Measurements from ENCODE around the gene PPA2.
"Not testable (repeated sequence)": the region's sequence is repeated elsewhere in the genome, so short reads cannot be mapped to it uniquely, and the experiment has no call there.

PPA2 gene

DNA sequence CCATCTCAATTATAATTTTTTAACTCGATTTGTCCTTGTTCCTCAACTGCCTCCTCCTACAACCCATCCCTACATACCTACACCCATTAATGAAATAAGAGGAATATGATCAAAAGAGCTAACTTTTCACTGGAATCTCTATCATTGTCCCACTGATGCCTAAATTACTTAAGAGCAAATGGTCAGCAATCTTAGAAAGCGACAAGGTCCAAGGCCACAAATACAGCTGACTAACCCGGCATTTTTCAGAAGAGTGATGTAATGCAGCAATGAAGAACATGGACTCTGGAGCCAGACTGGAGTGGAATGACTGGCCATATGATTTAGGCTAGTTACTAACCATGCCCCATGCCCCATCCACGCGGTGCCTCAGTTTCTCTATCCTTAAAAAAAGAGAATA lies 56.2 kb downstream of the PPA2 start:
- no peak for DNase-seq (ENCODE audit: low read depth in 1 of 2, low spot score in 1 of 2)
- Histone ChIP-seq H3K4me3 (replicated peaks; ENCODE audit: insufficient read depth, low read length) (no peak overlapping the region), H3K27ac (replicated peaks) (no peak overlapping the region), H3K27me3 (ENCODE audit: insufficient read depth, poor library complexity, severe bottlenecking) (no peaks in the 10 kb centered on the region)
- TF ChIP-seq GABPA (IDR thresholded peaks at IDR 0.05; ENCODE audit: low read depth) (no peak), POLR2AphosphoS5 (IDR thresholded peaks at IDR 0.05; ENCODE audit: low read depth) (no peak), SPI1 (IDR thresholded peaks at IDR 0.05; ENCODE audit: borderline replicate concordance, low read depth) (no peak), CTCF (IDR thresholded peaks at IDR 0.05; ENCODE audit: insufficient read depth, low read length) (no peak)
- TF ChIP-seq, protein P1, sequence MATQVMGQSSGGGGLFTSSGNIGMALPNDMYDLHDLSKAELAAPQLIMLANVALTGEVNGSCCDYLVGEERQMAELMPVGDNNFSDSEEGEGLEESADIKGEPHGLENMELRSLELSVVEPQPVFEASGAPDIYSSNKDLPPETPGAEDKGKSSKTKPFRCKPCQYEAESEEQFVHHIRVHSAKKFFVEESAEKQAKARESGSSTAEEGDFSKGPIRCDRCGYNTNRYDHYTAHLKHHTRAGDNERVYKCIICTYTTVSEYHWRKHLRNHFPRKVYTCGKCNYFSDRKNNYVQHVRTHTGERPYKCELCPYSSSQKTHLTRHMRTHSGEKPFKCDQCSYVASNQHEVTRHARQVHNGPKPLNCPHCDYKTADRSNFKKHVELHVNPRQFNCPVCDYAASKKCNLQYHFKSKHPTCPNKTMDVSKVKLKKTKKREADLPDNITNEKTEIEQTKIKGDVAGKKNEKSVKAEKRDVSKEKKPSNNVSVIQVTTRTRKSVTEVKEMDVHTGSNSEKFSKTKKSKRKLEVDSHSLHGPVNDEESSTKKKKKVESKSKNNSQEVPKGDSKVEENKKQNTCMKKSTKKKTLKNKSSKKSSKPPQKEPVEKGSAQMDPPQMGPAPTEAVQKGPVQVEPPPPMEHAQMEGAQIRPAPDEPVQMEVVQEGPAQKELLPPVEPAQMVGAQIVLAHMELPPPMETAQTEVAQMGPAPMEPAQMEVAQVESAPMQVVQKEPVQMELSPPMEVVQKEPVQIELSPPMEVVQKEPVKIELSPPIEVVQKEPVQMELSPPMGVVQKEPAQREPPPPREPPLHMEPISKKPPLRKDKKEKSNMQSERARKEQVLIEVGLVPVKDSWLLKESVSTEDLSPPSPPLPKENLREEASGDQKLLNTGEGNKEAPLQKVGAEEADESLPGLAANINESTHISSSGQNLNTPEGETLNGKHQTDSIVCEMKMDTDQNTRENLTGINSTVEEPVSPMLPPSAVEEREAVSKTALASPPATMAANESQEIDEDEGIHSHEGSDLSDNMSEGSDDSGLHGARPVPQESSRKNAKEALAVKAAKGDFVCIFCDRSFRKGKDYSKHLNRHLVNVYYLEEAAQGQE (IDR thresholded peaks at IDR 0.05; ENCODE audit: insufficient replicate concordance, low read depth): no peak

DNA sequence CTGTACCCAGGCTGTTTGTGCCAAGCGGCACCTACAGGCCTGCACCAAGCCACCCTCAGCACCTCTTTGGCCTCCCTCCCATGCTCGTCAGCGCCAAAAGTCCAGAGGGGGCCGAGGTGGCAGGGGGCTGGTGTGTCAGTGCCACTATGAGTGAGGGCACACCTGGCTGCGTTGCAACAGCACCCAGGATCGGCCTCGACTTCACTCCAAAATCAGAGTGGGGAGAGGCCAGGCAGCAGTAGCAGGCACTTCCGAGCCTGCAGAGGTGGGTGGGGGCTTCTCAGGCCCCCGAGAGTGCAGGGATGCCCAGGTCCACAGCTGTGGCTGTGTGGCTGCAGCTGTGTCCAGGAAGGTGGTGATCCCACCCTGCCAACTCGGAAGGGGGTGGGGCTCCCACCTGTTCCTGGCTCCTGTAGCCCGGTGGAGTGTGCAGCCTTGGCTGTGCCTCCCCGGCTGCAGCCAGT lies 58.5 kb downstream of the PPA2 start:
- no peak for TF ChIP-seq CTCF (IDR thresholded peaks at IDR 0.05; ENCODE audit: insufficient read depth, low read length)
- TF ChIP-seq POLR2AphosphoS5 (IDR thresholded peaks at IDR 0.05; ENCODE audit: low read depth): no peak
- TF ChIP-seq, protein P1 (IDR thresholded peaks at IDR 0.05; ENCODE audit: insufficient replicate concordance, low read depth): no peak
- TF ChIP-seq SPI1 (IDR thresholded peaks at IDR 0.05; ENCODE audit: borderline replicate concordance, low read depth): no peak
- TF ChIP-seq GABPA (IDR thresholded peaks at IDR 0.05; ENCODE audit: low read depth): no peak
- no peaks in the 10 kb centered on the region for H3K27me3 ChIP-seq (ENCODE audit: insufficient read depth, poor library complexity, severe bottlenecking)
- no peak overlapping the region for H3K27ac ChIP-seq (replicated peaks)
- no peak for DNase-seq (ENCODE audit: low read depth in 1 of 2, low spot score in 1 of 2)
- no peak overlapping the region for H3K4me3 ChIP-seq (replicated peaks; ENCODE audit: insufficient read depth, low read length)

GRCh38 chr4:105414316-105414715 lies 59.5 kb downstream of the PPA2 start:
- H3K27ac ChIP-seq (replicated peaks): no peak overlapping the region
- H3K27me3 ChIP-seq (ENCODE audit: insufficient read depth, poor library complexity, severe bottlenecking): no peaks in the 10 kb centered on the region
- DNase-seq (ENCODE audit: low read depth in 1 of 2, low spot score in 1 of 2): no peak
- H3K4me3 ChIP-seq (replicated peaks; ENCODE audit: insufficient read depth, low read length): no peak overlapping the region
- TF ChIP-seq, protein P1 (IDR thresholded peaks at IDR 0.05; ENCODE audit: insufficient replicate concordance, low read depth): no peak

- H3K4me3 ChIP-seq (replicated peaks; ENCODE audit: insufficient read depth, low read length); DNase-seq (ENCODE audit: low read depth in 1 of 2, low spot score in 1 of 2); H3K27ac ChIP-seq (replicated peaks); H3K27me3 ChIP-seq (ENCODE audit: insufficient read depth, poor library complexity, severe bottlenecking): not testable (repeated sequence)
Observed at GRCh38 chr4:105409135-105409534, 64.7 kb downstream of the PPA2 start.

Data from HL-60 (cell line).